CD4-positive, alpha-beta memory T cell (primary cell): ENCODE measurements around the gene FBXL16. TPM values are rescaled to one million over a fixed set of nuclear protein-coding genes. Genes with fewer than 3 reads are reported as not detected.
A peak's percentile ranks its signal among the peaks of the same experiment; 100 is the strongest.

Source experiments
- CTCF ChIA-PET: fragments of 350-600 bp; sonication (Branson Sonifier 250); formaldehyde crosslinking; loops from one replicate; lab custom pipeline; 2021; ENCODE audit warnings: inconsistent platforms; ENCODE audit not compliant: partially characterized antibody; lab: Charles Lee
- POLR2A ChIA-PET: fragments of 350-600 bp; sonication (Branson Sonifier 250); formaldehyde crosslinking; loops from one replicate; lab custom pipeline; 2021; ENCODE audit not compliant: partially characterized antibody; lab: Charles Lee
- DNase-seq, 5 donors: peaks; one replicate each; pipeline versions ENCODE4 v3.0.0 to v3.0.0-alpha.2; 2020 to 2022; ENCODE audit warnings: mixed read lengths in 1 of 5
- H3K27ac ChIP-seq: one replicate; pipeline ENCODE4 v1.7.0; 2013; ENCODE audit warnings: low read depth, low read length
- H3K27me3 ChIP-seq: 2 replicates; pipeline ENCODE4 v1.7.0; 2013; ENCODE audit warnings: mild to moderate bottlenecking, low read length, moderate library complexity; ENCODE audit not compliant: insufficient read depth
- H3K36me3 ChIP-seq: 2 replicates; pipeline ENCODE4 v1.7.0; 2013; ENCODE audit warnings: mild to moderate bottlenecking, low read length, moderate library complexity; ENCODE audit not compliant: insufficient read depth
- H3K4me1 ChIP-seq: 2 replicates; pipeline ENCODE4 v1.7.0; 2013; ENCODE audit warnings: mild to moderate bottlenecking, low read length, moderate library complexity; ENCODE audit not compliant: insufficient read depth
- H3K4me3 ChIP-seq, 2 donors: one replicate each; pipeline ENCODE4 v1.7.0; 2013; ENCODE audit warnings: low read length in 2 of 2, mild to moderate bottlenecking in 1 of 2
- H3K9me3 ChIP-seq, 2 donors: one replicate each; pipeline ENCODE4 v1.7.0; 2013; ENCODE audit warnings: low read length in 2 of 2, control low read depth in 1 of 2; ENCODE audit not compliant: control insufficient read depth in 1 of 2
- H3K27ac Mint-ChIP-seq, 7 donors: one replicate each; pipeline ENCODE4 v1.8.0; 2020 to 2021; ENCODE audit warnings: mixed read lengths in 7 of 7, mild to moderate bottlenecking in 6 of 7, inconsistent platforms in 3 of 7, moderate library complexity in 3 of 7
- H3K27me3 Mint-ChIP-seq, 2 donors: one replicate each; pipeline ENCODE4 v1.8.0; 2020 to 2021; ENCODE audit warnings: mixed read lengths in 2 of 2
- H3K36me3 Mint-ChIP-seq, 2 donors: one replicate each; pipeline ENCODE4 v1.8.0; 2020 to 2021; ENCODE audit warnings: mixed read lengths in 2 of 2, inconsistent platforms in 1 of 2, mild to moderate bottlenecking in 1 of 2
- H3K4me1 Mint-ChIP-seq, 4 donors: one replicate each; pipeline ENCODE4 v1.8.0; 2020 to 2021; ENCODE audit warnings: mixed read lengths in 4 of 4, mild to moderate bottlenecking in 1 of 4
- H3K4me3 Mint-ChIP-seq, 8 donors: one replicate each; pipeline ENCODE4 v1.8.0; 2020 to 2021; ENCODE audit warnings: mixed read lengths in 8 of 8, mild to moderate bottlenecking in 7 of 8, moderate library complexity in 6 of 8, inconsistent platforms in 3 of 8
- H3K9me3 Mint-ChIP-seq, 8 donors: one replicate each; pipeline ENCODE4 v1.8.0; 2020 to 2021; ENCODE audit warnings: mixed read lengths in 8 of 8, mild to moderate bottlenecking in 5 of 8, inconsistent platforms in 3 of 8, moderate library complexity in 1 of 8
- intact Hi-C: fragments of 100-400 bp; cut with micrococcal nuclease; formaldehyde crosslinking; loops from one replicate; pipeline ENCODE4 v1.15.1; 2023
- polyA plus RNA-seq, 2 donors: library from polyadenylated mRNA; unstranded; fragments of 300-500 nt; fragmentation: Illumina TruSeq; gene quantifications; one replicate each; pipeline ENCODE4 v1.2.3, GENCODE V29; 2021
- total RNA-seq, 2 experiments: library from RNA; stranded (reverse); gene quantifications; one replicate each; pipeline ENCODE4 v1.2.3, GENCODE V29; 2021

The FBXL16 gene
- total and polyA plus RNA-seq, 4 experiments from 2014 or later: 9.3 to 59.5 (median 48.5) TPM

- no peaks in the 10 kb centered on the region for H3K36me3 ChIP-seq
- peaks cover 21% of the 10 kb centered on the region for H3K4me1 ChIP-seq
- no peaks in the 10 kb centered on the region for H3K36me3 Mint-ChIP-seq
- intact Hi-C loops: no loop called here
- peaks cover 0 to 1% (median 0%) of the 10 kb centered on the region in 8 donors for H3K9me3 Mint-ChIP-seq
- H3K27ac Mint-ChIP-seq: no peak overlapping the region
- ChIA-PET POLR2A (interaction anchor here (1.0 to 2.4 kb wide), 2 partner anchors 9 to 17 kb away, joined by 3 to 14 read pairs; no protein-coding TSS in a partner anchor), CTCF (no interaction called here)
- no peak for DNase-seq
- H3K4me1 Mint-ChIP-seq: peaks cover 0 to 18% (median 4%) of the 10 kb centered on the region in 4 donors
- peaks cover 28 to 36% of the 10 kb centered on the region in 2 donors for H3K27me3 Mint-ChIP-seq
- no peak overlapping the region for H3K4me3 ChIP-seq
- peaks cover 46% of the 10 kb centered on the region for H3K27me3 ChIP-seq
- no peaks in the 10 kb centered on the region for H3K9me3 ChIP-seq
- peak overlapping the region in 3 of 8 donors; percentile 10 to 46 (median 44) for H3K4me3 Mint-ChIP-seq
- no peak overlapping the region for H3K27ac ChIP-seq
These were observed 835 bp downstream of the FBXL16 start for GRCh38 chr16:704552-705380.

GRCh38 chr16:704047-704446 lies 1.6 kb downstream of the FBXL16 start:
- H3K27me3 ChIP-seq: peaks cover 40% of the 10 kb centered on the region
- H3K27ac Mint-ChIP-seq: no peak overlapping the region

DNA sequence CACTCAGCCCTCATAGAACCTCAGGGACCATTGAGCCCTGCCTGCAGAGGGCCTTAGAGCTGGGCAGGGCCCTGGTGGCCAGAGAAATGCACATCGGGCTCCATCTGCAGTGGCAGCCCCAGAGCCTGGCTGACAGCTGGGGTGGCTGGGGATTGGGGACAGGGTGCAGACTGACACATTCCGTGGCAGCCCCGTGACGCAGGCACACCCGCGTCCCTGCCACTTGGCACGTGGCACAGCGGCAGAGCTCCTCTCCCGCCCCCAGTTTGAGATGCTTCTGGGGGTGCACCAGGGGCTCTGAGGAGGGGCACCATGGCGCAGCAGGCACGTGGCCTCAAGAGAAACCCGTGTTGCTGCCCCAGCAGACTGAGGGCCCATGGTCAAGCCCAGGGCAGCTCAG lies 2.2 kb downstream of the FBXL16 start:
- H3K27ac Mint-ChIP-seq: no peak overlapping the region
- peaks cover 0 to 1% (median 0%) of the 10 kb centered on the region in 8 donors for H3K9me3 Mint-ChIP-seq
- CTCF ChIA-PET: interaction anchor here (1.2 kb wide), 1 partner anchor 9 kb away, joined by 4 read pairs; no protein-coding TSS in a partner anchor

More at GRCh38 chr16:704047-704446, 1.6 kb downstream of the FBXL16 start:
- Histone ChIP-seq H3K4me1 (peaks cover 28% of the 10 kb centered on the region), H3K9me3 (no peaks in the 10 kb centered on the region), H3K4me3 (no peak overlapping the region), H3K27ac (no peak overlapping the region), H3K36me3 (no peaks in the 10 kb centered on the region)
- H3K4me1 Mint-ChIP-seq: peaks cover 0 to 25% (median 8%) of the 10 kb centered on the region in 4 donors
- no peaks in the 10 kb centered on the region for H3K36me3 Mint-ChIP-seq
- intact Hi-C loops: no loop called here
- H3K27me3 Mint-ChIP-seq: peaks cover 22 to 29% of the 10 kb centered on the region in 2 donors
- ChIA-PET POLR2A (interaction anchor here (2.4 kb wide), 1 partner anchor 9 kb away, joined by 14 read pairs; no protein-coding TSS in a partner anchor), CTCF (no interaction called here)
- DNase-seq: no peak
- H3K9me3 Mint-ChIP-seq: peaks cover 0 to 1% (median 0%) of the 10 kb centered on the region in 8 donors
- no peak overlapping the region for H3K4me3 Mint-ChIP-seq

DNA sequence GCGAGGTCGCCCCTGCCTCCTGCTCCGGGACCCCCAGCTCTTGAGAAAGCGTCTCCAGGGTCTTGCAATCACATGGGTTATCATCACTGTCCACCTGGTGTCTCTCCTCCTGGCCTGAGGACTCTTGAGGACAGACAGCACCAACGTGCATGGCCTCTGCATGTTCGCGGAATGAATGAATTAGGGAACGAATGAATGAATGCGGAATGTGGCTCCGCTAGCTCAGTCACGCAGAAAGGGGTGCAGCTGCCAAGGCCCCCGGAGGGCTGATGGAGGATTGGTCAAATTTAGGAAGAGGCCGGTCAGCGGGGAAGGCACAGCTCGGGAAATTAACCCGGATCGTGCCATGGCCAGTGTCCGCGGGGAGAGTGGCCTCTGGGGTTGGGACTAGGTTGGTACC lies 3.3 kb downstream of the FBXL16 start:
- peaks cover 9 to 17% of the 10 kb centered on the region in 2 donors for H3K27me3 Mint-ChIP-seq
- H3K36me3 Mint-ChIP-seq: no peaks in the 10 kb centered on the region
- H3K4me3 ChIP-seq: no peak overlapping the region
- H3K9me3 Mint-ChIP-seq: peaks cover 0 to 1% (median 0%) of the 10 kb centered on the region in 8 donors
- CTCF ChIA-PET: interaction anchor here (1.2 kb wide), 1 partner anchor 10 kb away, joined by 4 read pairs; no protein-coding TSS in a partner anchor
- H3K36me3 ChIP-seq: no peaks in the 10 kb centered on the region
- H3K9me3 ChIP-seq: no peaks in the 10 kb centered on the region
- POLR2A ChIA-PET: interaction anchor here (1.3 to 2.2 kb wide), 4 partner anchors 10 to 86 kb away, joined by 3 to 10 read pairs (median 4); partner anchors contain the start of genes ANTKMT, CHTF18, RPUSD1 and STUB1
- DNase-seq: no peak
- H3K4me1 Mint-ChIP-seq: peaks cover 2 to 37% (median 11%) of the 10 kb centered on the region in 4 donors
- intact Hi-C loops: no loop called here
- peak overlapping the region in 1 of 7 donors; percentile 13 for H3K27ac Mint-ChIP-seq
- H3K27ac ChIP-seq: no peak overlapping the region
- H3K4me3 Mint-ChIP-seq: peak overlapping the region in 2 of 8 donors; percentile 46 to 48
- peaks cover 37% of the 10 kb centered on the region for H3K4me1 ChIP-seq
- H3K27me3 ChIP-seq: peaks cover 26% of the 10 kb centered on the region

More for the DNA sequence above, 2.2 kb downstream of the FBXL16 start:
- Mint-ChIP-seq H3K4me1 (peaks cover 2 to 31% (median 11%) of the 10 kb centered on the region in 4 donors), H3K27me3 (peaks cover 17 to 23% of the 10 kb centered on the region in 2 donors), H3K36me3 (no peaks in the 10 kb centered on the region), H3K4me3 (peak overlapping the region in 1 of 8 donors; percentile 30)
- Histone ChIP-seq H3K4me1 (peaks cover 34% of the 10 kb centered on the region), H3K27me3 (peaks cover 34% of the 10 kb centered on the region), H3K4me3 (no peak overlapping the region), H3K9me3 (no peaks in the 10 kb centered on the region), H3K27ac (no peak overlapping the region), H3K36me3 (no peaks in the 10 kb centered on the region)
- POLR2A ChIA-PET: interaction anchor here (1.3 to 2.4 kb wide), 3 partner anchors 8 to 85 kb away, joined by 3 to 14 read pairs (median 4); partner anchors contain the start of genes CHTF18 and RPUSD1
- no peak for DNase-seq
- intact Hi-C loops: no loop called here

GRCh38 chr16:700684-701584 lies 4.7 kb downstream of the FBXL16 start:
- Mint-ChIP-seq H3K27me3 (peaks cover 8 to 9% of the 10 kb centered on the region in 2 donors), H3K27ac (no peak overlapping the region), H3K4me3 (peak overlapping the region in 1 of 8 donors; percentile 29), H3K4me1 (peaks cover 2 to 39% (median 8%) of the 10 kb centered on the region in 4 donors), H3K9me3 (peaks cover 0 to 1% (median 0%) of the 10 kb centered on the region in 8 donors), H3K36me3 (no peaks in the 10 kb centered on the region)
- no peaks in the 10 kb centered on the region for H3K9me3 ChIP-seq
- peaks cover 46% of the 10 kb centered on the region for H3K4me1 ChIP-seq
- ChIA-PET CTCF (no interaction called here), POLR2A (interaction anchor here (1.4 to 2.2 kb wide), 3 partner anchors 11 to 20 kb away, joined by 4 to 10 read pairs (median 8); partner anchors contain the start of genes ANTKMT, STUB1 and WDR24)
- H3K27ac ChIP-seq: no peak overlapping the region
- peaks cover 18% of the 10 kb centered on the region for H3K27me3 ChIP-seq
- DNase-seq: peak in 4 of 5 donors; percentile 54 to 65 (median 59)
- no peak overlapping the region for H3K4me3 ChIP-seq
- intact Hi-C loops: no loop called here
- H3K36me3 ChIP-seq: no peaks in the 10 kb centered on the region

DNA sequence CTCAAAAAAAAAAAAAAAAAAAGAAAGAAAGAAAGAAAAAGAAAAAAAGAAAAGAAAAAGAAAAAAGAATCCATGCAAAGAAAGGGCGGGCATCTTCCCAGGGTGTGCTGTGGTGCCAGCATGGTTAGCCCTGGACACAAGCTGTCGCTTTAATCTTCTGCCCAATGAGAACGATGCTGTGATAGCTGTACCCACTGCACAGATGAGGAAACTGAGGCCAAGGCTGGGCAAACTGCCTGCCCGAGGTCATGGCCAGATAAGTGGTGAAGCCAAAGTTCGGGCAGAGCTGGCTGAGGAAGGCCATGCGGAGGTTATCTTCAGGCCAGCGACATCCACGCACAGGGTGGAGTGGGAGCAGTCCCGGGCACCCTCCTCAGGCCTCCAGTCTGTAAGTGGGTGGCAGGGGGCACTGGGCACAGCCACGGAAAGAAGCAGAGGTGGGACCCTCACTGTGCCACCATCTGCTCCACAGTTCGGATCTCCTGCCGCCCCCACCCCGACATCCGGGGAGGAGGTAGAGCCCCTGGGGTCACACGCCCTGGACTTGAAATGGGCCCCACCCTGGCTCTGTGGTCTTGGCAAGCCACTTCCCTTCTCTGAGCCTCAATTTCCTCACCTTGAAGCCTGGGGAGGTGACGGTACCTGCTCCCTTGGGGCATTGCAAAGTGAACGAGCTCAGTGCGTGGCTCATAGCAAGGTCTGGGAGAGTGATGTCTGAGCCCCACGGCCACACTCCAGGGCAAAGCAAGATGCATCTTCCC lies 6.5 kb downstream of the FBXL16 start:
- peaks cover 0 to 7% of the 10 kb centered on the region in 2 donors for H3K36me3 Mint-ChIP-seq
- no peaks in the 10 kb centered on the region for H3K9me3 ChIP-seq
- no peak for DNase-seq
- peaks cover 9% of the 10 kb centered on the region for H3K27me3 ChIP-seq
- peak overlapping the region in 6 of 8 donors; percentile 68 to 80 (median 74) for H3K4me3 Mint-ChIP-seq
- POLR2A ChIA-PET: interaction anchor here (0.8 to 2.5 kb wide), 6 partner anchors 8 to 28 kb away, joined by 3 to 10 read pairs (median 4); partner anchors contain the start of genes HAGHL, STUB1 and WDR24
- peaks cover 8 to 9% of the 10 kb centered on the region in 2 donors for H3K27me3 Mint-ChIP-seq
- no peak overlapping the region for H3K4me3 ChIP-seq
- CTCF ChIA-PET: interaction anchor here (0.7 kb wide), 1 partner anchor 11 kb away, joined by 3 read pairs; no protein-coding TSS in a partner anchor
- H3K9me3 Mint-ChIP-seq: peaks cover 0 to 2% (median 0%) of the 10 kb centered on the region in 8 donors
- H3K4me1 ChIP-seq: peaks cover 53% of the 10 kb centered on the region
- no peak overlapping the region for H3K27ac ChIP-seq
- intact Hi-C loops: no loop called here
- H3K4me1 Mint-ChIP-seq: peaks cover 7 to 46% (median 16%) of the 10 kb centered on the region in 4 donors
- H3K36me3 ChIP-seq: no peaks in the 10 kb centered on the region
- H3K27ac Mint-ChIP-seq: peak overlapping the region in 2 of 7 donors; percentile 30 to 35
